Measurements from ENCODE around the gene STOML1. TPM values are rescaled to one million over a fixed set of nuclear protein-coding genes. Genes with fewer than 3 reads are reported as not detected.
"Not testable (repeated sequence)": the region's sequence is repeated elsewhere in the genome, so short reads cannot be mapped to it uniquely, and the experiment has no call there.

STOML1 gene
- total and polyA plus RNA-seq, 8 donors, result 5.2 to 13.2 (median 9.2) TPM

- Histone ChIP-seq H3K9me3 (no peaks in the 10 kb centered on the region), H3K4me1 (no peaks in the 10 kb centered on the region), H3K27me3 (no peaks in the 10 kb centered on the region), H3K36me3 (no peaks in the 10 kb centered on the region), H3K27ac (no peak overlapping the region), H3K4me3 (no peak overlapping the region)
- no peak for DNase-seq
- no peak for FAIRE-seq
- intact Hi-C loops (cut with DNase I), result no loop called here
- no peak for TF ChIP-seq CTCF (IDR thresholded peaks at IDR 0.05)
- ATAC-seq, result no peak
- WGBS, 2 donors, result 76 to 87% methylated on average over 1 of the region's 1 CpG
Observed at GRCh38 chr15:73941044-73941443, 51.1 kb downstream of the STOML1 start.

GRCh38 chr15:73940061-73940981 is 51.8 kb downstream of the STOML1 start:
- no peaks in the 10 kb centered on the region for H3K9me3 ChIP-seq
- FAIRE-seq (no peak), ATAC-seq (no peak), DNase-seq (no peak)
- TF ChIP-seq CTCF (IDR thresholded peaks at IDR 0.05), result no peak
- no peaks in the 10 kb centered on the region for H3K27me3 ChIP-seq
- no peak overlapping the region for H3K4me3 ChIP-seq
- intact Hi-C loops (cut with DNase I), result no loop called here
- no peaks in the 10 kb centered on the region for H3K36me3 ChIP-seq
- 82 to 93% methylated on average over 8 of the region's 8 CpGs for WGBS, 2 donors
- H3K4me1 ChIP-seq, result no peaks in the 10 kb centered on the region
- no peak overlapping the region for H3K27ac ChIP-seq

- Histone ChIP-seq H3K9me3 (no peaks in the 10 kb centered on the region), H3K36me3 (no peaks in the 10 kb centered on the region), H3K27ac (no peak overlapping the region), H3K27me3 (no peaks in the 10 kb centered on the region), H3K4me3 (no peak overlapping the region), H3K4me1 (peaks cover 0 to 10% (median 8%) of the 10 kb centered on the region in 3 donors)
- 83 to 91% methylated on average over 4 of the region's 4 CpGs for WGBS, 2 donors
- no peak for FAIRE-seq
- DNase-seq, result no peak
- intact Hi-C loops (cut with DNase I), result no loop called here
- no peak for ATAC-seq
- TF ChIP-seq CTCF (IDR thresholded peaks at IDR 0.05), result no peak
Observed at GRCh38 chr15:73939138-73939537, 53.0 kb downstream of the STOML1 start.

- DNase-seq; FAIRE-seq; intact Hi-C loops (cut with DNase I); H3K36me3 ChIP-seq; H3K4me3 ChIP-seq; H3K9me3 ChIP-seq; H3K27ac ChIP-seq; ATAC-seq; H3K27me3 ChIP-seq: not testable (repeated sequence)
- peaks cover 5 to 14% (median 8%) of the 10 kb centered on the region in 3 donors for H3K4me1 ChIP-seq
- WGBS, 2 donors, result 94 to 95% methylated on average over 8 of the region's 8 CpGs
Observed at GRCh38 chr15:73938516-73938915, 53.6 kb downstream of the STOML1 start.

- peaks cover 5 to 14% (median 8%) of the 10 kb centered on the region in 3 donors for H3K4me1 ChIP-seq
- no peak for FAIRE-seq
- intact Hi-C loops (cut with DNase I), result no loop called here
Observed at GRCh38 chr15:73937726-73938125, 54.4 kb downstream of the STOML1 start.

More at GRCh38 chr15:73937726-73938125, 54.4 kb downstream of the STOML1 start:
- Histone ChIP-seq H3K9me3 (no peaks in the 10 kb centered on the region), H3K4me3 (no peak overlapping the region), H3K36me3 (no peaks in the 10 kb centered on the region), H3K27ac (no peak overlapping the region), H3K27me3 (no peaks in the 10 kb centered on the region)
- ATAC-seq (no peak), DNase-seq (no peak)
- WGBS, 2 donors, result 96 to 99% methylated on average over 11 of the region's 11 CpGs
- TF ChIP-seq CTCF (IDR thresholded peaks at IDR 0.05), result no peak

All from pancreas (tissue), 10 donors.